Head of caudate nucleus (tissue), 42 donors: ENCODE measurements around the gene SET.

Source experiments
- DNase-seq, 42 donors: peaks; one replicate each; pipeline versions ENCODE4 v3.0.0 to v3.0.0-alpha.2; 2020 to 2021; ENCODE audit warnings: mixed read lengths in 7 of 42
- intact Hi-C: fragments of 100-400 bp; cut with DNase I; formaldehyde crosslinking; loops from one replicate; pipeline ENCODE4 v1.15.0; 2022

SET gene

GRCh38 chr9:128722380-128723351 lies 33.6 kb downstream of the SET start:
- intact Hi-C loops = no loop called here
- no peak for DNase-seq

GRCh38 chr9:128723352-128723865 lies 34.4 kb downstream of the SET start:
- intact Hi-C loops = no loop called here

GRCh38 chr9:128723866-128724743 lies 35.1 kb downstream of the SET start, which contains the start of gene ZDHHC12:
Gene ZDHHC12 (minus strand): TSS chr9:128724127. CDS start chr9:128724093, 34 bp downstream.
- DNase-seq = peak; percentile 85 to 98 (median 95)
- intact Hi-C loops = no loop called here

More at GRCh38 chr9:128723352-128723865, 34.4 kb downstream of the SET start:
- peak in 2 of 42 donors; percentile 18 to 47 for DNase-seq

GRCh38 chr9:128724744-128725211 lies 35.8 kb downstream of the SET start:
- DNase-seq = peak; percentile 63 to 95 (median 82)
- intact Hi-C loops = no loop called here

- intact Hi-C loops = no loop called here
- DNase-seq = no peak
Observed at GRCh38 chr9:128727640-128728248, 38.7 kb downstream of the SET start.

- intact Hi-C loops = no loop called here
- no peak for DNase-seq
Observed at GRCh38 chr9:128728298-128728697, 39.3 kb downstream of the SET start.

- no peak for DNase-seq
- intact Hi-C loops = no loop called here
Observed at GRCh38 chr9:128729302-128729701, 40.3 kb downstream of the SET start.

GRCh38 chr9:128729766-128730517 lies 40.9 kb downstream of the SET start:
- no peak for DNase-seq
- intact Hi-C loops = no loop called here

GRCh38 chr9:128731093-128731492 lies 42.1 kb downstream of the SET start:
- intact Hi-C loops = no loop called here
- DNase-seq = no peak

GRCh38 chr9:128731691-128732090 lies 42.7 kb downstream of the SET start:
- intact Hi-C loops = no loop called here
- DNase-seq = no peak

GRCh38 chr9:128732576-128732975 lies 43.6 kb downstream of the SET start:
- no peak for DNase-seq
- intact Hi-C loops = no loop called here

GRCh38 chr9:128733256-128733655 lies 44.2 kb downstream of the SET start:
- intact Hi-C loops = no loop called here
- peak; percentile 39 to 90 (median 70) for DNase-seq

GRCh38 chr9:128735373-128735772 lies 46.4 kb downstream of the SET start:
- intact Hi-C loops = no loop called here
- peak in 38 of 42 donors; percentile 23 to 86 (median 64) for DNase-seq

- DNase-seq = no peak
- intact Hi-C loops = no loop called here
Observed at GRCh38 chr9:128742401-128742800, 53.4 kb downstream of the SET start.

GRCh38 chr9:128743421-128743820 lies 54.4 kb downstream of the SET start:
- no peak for DNase-seq
- intact Hi-C loops = no loop called here
